ENCODE results near the gene IL4R. TPM values are rescaled to one million over a fixed set of nuclear protein-coding genes. Genes with fewer than 3 reads are reported as not detected.

Gene IL4R
- 16.9 and 17.6 TPM in 2 replicates for total RNA-seq (2014; rRNA removed; shearing (Covaris generic))
- polyA plus RNA-seq (2016; fragmentation: Nextera tagmentation; extraction: Ambion mirVana), result 5.6 and 6.4 TPM in 2 replicates
- long read RNA-seq, partial matches to known transcripts, result 1 of 4 reads
- long read RNA-seq, other reads (novel, unspliced or antisense), result 2 of 4 reads

DNA sequence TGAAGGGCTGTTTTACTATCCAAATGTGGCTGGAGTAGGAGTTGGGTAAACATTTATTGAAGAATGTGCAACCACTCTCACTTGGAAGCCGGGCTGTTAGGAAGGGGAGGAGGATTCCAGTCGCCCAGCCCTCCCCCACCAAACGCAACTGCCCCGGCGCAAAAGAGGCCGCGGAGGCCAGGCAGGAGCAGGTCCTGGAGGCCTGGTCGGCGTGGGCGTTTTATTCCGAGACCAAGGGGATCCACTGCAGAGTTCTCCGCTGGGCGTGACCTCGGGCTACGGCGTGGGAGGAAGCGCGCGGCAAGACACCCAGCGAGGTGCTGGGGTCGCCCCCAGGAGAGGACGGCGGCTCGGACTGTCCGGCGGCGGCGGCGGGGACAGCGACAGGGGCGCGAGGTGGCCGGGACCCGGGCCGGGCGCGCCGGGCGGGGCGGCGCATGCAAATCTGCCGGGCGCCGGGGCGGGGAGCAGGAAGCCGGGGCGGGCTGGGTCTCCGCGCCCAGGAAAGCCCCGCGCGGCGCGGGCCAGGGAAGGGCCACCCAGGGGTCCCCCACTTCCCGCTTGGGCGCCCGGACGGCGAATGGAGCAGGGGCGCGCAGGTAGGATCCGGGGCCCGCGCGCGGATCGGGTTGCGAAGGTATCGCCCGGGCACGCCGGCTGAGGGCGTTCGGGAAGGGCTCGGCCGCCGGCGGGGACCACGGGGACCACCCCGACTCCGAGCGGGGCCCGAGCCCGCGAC, at the start of gene IL4R:
TSS of gene IL4R (plus strand) at position 553 of the 739 bp plus-strand sequence. CDS start 26,230 bp downstream, outside the sequence.
- H3K36me3 ChIP-seq (ENCODE audit: insufficient read depth), result no peaks in the 10 kb centered on the region
- H3K9me2 ChIP-seq (ENCODE audit: insufficient read depth), result no peaks in the 10 kb centered on the region
- H4K20me1 ChIP-seq (replicated peaks; ENCODE audit: insufficient read depth), result no peaks in the 10 kb centered on the region; the same call in 1 of the 2 replicates
- H3F3A ChIP-seq (replicated peaks; ENCODE audit: low read depth), result 0 out of 2 replicates have a peak, but pooled peaks cover 2% of the 10 kb centered on the region
- H3K27ac ChIP-seq (ENCODE audit: low read depth), result no peak within 1 kb of the TSS
- ATAC-seq (peak; percentile 67), DNase-seq (ENCODE audit: low spot score) (peak; percentile 68)
- Mint-ChIP-seq H3K9me3 (no peaks in the 10 kb centered on the region; the same call in 2 of the 3 replicates), H3K27me3 (ENCODE audit: insufficient read depth, low read depth, poor library complexity) (peaks cover 17% of the 10 kb centered on the region), H3K36me3 (ENCODE audit: low read depth) (no peaks in the 10 kb centered on the region; the same call in 1 of the 3 replicates), H3K4me3 (peak within 1 kb of the TSS; percentile 86), H3K27ac (no peak within 1 kb of the TSS), H3K4me1 (peaks cover 31% of the 10 kb centered on the region)
- H2AFZ ChIP-seq, result peak within 1 kb of the TSS; percentile 97
- H3K4me2 ChIP-seq, result peak within 1 kb of the TSS; percentile 92
- peaks cover 14% of the 10 kb centered on the region; the same call in 1 of the 2 replicates for H3K79me2 ChIP-seq (replicated peaks; ENCODE audit: insufficient read depth)
- peaks cover 20% of the 10 kb centered on the region for H3K4me1 ChIP-seq (ENCODE audit: insufficient read depth)
- H3K4me3 ChIP-seq, result peak within 1 kb of the TSS; percentile 86
- TF ChIP-seq EZH2 (IDR thresholded peaks at IDR 0.05; ENCODE audit: low read depth, unreplicated experiment), result no peak
- TF ChIP-seq REST (IDR thresholded peaks at IDR 0.05; ENCODE audit: unreplicated experiment), result no peak
- TF ChIP-seq ZNF114 (CRISPR knock-in tag; IDR thresholded peaks at IDR 0.05), result no peak
- 0 out of 2 replicates have a peak, but pooled peaks have one; percentile 19 for TF ChIP-seq POLR2AphosphoS5 (IDR thresholded peaks at IDR 0.05; ENCODE audit: low read depth)
- TF ChIP-seq, protein P1, sequence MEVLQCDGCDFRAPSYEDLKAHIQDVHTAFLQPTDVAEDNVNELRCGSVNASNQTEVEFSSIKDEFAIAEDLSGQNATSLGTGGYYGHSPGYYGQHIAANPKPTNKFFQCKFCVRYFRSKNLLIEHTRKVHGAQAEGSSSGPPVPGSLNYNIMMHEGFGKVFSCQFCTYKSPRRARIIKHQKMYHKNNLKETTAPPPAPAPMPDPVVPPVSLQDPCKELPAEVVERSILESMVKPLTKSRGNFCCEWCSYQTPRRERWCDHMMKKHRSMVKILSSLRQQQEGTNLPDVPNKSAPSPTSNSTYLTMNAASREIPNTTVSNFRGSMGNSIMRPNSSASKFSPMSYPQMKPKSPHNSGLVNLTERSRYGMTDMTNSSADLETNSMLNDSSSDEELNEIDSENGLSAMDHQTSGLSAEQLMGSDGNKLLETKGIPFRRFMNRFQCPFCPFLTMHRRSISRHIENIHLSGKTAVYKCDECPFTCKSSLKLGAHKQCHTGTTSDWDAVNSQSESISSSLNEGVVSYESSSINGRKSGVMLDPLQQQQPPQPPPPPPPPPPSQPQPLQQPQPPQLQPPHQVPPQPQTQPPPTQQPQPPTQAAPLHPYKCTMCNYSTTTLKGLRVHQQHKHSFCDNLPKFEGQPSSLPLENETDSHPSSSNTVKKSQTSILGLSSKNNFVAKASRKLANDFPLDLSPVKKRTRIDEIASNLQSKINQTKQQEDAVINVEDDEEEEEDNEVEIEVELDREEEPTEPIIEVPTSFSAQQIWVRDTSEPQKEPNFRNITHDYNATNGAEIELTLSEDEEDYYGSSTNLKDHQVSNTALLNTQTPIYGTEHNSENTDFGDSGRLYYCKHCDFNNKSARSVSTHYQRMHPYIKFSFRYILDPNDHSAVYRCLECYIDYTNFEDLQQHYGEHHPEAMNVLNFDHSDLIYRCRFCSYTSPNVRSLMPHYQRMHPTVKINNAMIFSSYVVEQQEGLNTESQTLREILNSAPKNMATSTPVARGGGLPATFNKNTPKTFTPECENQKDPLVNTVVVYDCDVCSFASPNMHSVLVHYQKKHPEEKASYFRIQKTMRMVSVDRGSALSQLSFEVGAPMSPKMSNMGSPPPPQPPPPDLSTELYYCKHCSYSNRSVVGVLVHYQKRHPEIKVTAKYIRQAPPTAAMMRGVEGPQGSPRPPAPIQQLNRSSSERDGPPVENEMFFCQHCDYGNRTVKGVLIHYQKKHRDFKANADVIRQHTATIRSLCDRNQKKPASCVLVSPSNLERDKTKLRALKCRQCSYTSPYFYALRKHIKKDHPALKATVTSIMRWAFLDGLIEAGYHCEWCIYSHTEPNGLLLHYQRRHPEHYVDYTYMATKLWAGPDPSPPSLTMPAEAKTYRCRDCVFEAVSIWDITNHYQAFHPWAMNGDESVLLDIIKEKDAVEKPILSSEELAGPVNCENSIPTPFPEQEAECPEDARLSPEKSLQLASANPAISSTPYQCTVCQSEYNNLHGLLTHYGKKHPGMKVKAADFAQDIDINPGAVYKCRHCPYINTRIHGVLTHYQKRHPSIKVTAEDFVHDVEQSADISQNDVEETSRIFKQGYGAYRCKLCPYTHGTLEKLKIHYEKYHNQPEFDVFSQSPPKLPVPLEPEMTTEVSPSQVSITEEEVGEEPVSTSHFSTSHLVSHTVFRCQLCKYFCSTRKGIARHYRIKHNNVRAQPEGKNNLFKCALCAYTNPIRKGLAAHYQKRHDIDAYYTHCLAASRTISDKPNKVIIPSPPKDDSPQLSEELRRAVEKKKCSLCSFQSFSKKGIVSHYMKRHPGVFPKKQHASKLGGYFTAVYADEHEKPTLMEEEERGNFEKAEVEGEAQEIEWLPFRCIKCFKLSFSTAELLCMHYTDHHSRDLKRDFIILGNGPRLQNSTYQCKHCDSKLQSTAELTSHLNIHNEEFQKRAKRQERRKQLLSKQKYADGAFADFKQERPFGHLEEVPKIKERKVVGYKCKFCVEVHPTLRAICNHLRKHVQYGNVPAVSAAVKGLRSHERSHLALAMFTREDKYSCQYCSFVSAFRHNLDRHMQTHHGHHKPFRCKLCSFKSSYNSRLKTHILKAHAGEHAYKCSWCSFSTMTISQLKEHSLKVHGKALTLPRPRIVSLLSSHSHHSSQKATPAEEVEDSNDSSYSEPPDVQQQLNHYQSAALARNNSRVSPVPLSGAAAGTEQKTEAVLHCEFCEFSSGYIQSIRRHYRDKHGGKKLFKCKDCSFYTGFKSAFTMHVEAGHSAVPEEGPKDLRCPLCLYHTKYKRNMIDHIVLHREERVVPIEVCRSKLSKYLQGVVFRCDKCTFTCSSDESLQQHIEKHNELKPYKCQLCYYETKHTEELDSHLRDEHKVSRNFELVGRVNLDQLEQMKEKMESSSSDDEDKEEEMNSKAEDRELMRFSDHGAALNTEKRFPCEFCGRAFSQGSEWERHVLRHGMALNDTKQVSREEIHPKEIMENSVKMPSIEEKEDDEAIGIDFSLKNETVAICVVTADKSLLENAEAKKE (CRISPR knock-in tag; IDR thresholded peaks at IDR 0.05), result no peak
- no peak for TF ChIP-seq STAT1 (IDR thresholded peaks at IDR 0.05; ENCODE audit: unreplicated experiment)
- TF ChIP-seq ZNF331 (CRISPR knock-in tag; IDR thresholded peaks at IDR 0.05; ENCODE audit: low read depth), result no peak
- peaks cover 17% of the 10 kb centered on the region for H3K27me3 ChIP-seq (ENCODE audit: insufficient read depth)

Measured in GM23338 (cell line).